HG03575 (cell line): Measurements from ENCODE around the gene B4GALT2.

Experiments used
- ATAC-seq: cut with Tn5 transposase; IDR thresholded peaks from one replicate; pipeline ENCODE4 v1.9.1; 2021; ENCODE audit not compliant: unreplicated experiment, insufficient number of reproducible peaks, low FRiP score; ENCODE audit errors: extremely low read depth

The B4GALT2 gene

GRCh38 chr1:44035726-44036408, 56.9 kb downstream of the B4GALT2 start:
- ATAC-seq: no peak

GRCh38 chr1:44036409-44037139, 57.6 kb downstream of the B4GALT2 start:
- no peak for ATAC-seq

GRCh38 chr1:44037154-44037553, 58.1 kb downstream of the B4GALT2 start:
- ATAC-seq: no peak

DNA sequence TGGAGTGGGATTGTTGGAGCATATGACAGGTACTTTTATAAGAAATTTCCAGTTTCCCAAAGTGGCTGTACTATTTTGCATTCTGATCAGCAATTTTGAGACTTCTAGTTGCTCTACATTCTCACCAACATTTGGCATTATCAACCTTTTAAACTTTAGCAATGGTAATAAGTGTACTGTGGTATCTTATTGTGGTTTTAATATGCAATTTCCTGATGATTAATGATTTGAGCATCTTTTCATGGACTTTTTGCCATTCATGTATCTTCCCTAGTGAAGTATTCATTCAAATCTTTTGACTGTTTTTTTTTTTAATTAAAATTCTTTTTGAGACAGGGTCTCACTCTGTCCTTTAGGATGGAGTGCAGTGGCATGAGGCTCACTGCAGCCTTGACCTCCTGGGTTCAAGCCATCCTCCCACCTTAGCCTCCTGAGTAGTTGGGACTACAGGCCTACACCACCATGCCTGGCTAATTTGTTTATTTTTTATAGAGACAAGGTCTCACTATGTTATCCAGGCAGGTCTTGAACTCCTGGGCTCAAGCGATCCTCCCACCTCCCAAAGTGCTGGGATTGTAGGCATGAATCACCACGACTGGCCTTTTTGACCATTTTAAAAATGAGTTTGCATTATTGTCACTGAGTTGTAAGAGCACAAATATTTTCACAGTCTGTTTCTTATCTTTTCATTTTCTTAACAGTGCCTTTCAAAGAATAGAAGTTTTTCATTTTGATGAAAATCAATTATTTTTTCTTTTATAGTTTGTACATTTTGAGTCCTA, 60.1 kb downstream of the B4GALT2 start:
- no peak for ATAC-seq

GRCh38 chr1:44040418-44040817, 61.4 kb downstream of the B4GALT2 start:
- ATAC-seq: no peak
